CD4-positive, alpha-beta T cell treated with Interleukin-2 at 100 ng/mL for 4 hours (primary cell): ENCODE measurements around the gene NEDD9.
A peak's percentile ranks its signal among the peaks of the same experiment; 100 is the strongest.

Source experiments
- DNase-seq: peaks from one replicate; pipeline ENCODE4 v3.0.0-alpha.2; 2020; ENCODE audit warnings: low spot score

Gene NEDD9

GRCh38 chr6:11260249-11261038, 28.0 kb upstream of the NEDD9 start:
- peak; percentile 48 for DNase-seq

- DNase-seq = peak; percentile 84
Observed at GRCh38 chr6:11258260-11259237, 26.1 kb upstream of the NEDD9 start.

GRCh38 chr6:11255610-11256009, 23.1 kb upstream of the NEDD9 start:
- no peak for DNase-seq

- no peak for DNase-seq
Observed at GRCh38 chr6:11253594-11253993, 21.1 kb upstream of the NEDD9 start.

- no peak for DNase-seq
Observed at GRCh38 chr6:11251553-11252360, 19.3 kb upstream of the NEDD9 start.

- DNase-seq = no peak
Observed at GRCh38 chr6:11250108-11250507, 17.6 kb upstream of the NEDD9 start.

GRCh38 chr6:11248974-11249761, 16.7 kb upstream of the NEDD9 start:
- no peak for DNase-seq

GRCh38 chr6:11246722-11247121, 14.3 kb upstream of the NEDD9 start:
- DNase-seq = no peak

- no peak for DNase-seq
Observed at GRCh38 chr6:11245381-11246256, 13.2 kb upstream of the NEDD9 start.

- DNase-seq = no peak
Observed at GRCh38 chr6:11244387-11245126, 12.1 kb upstream of the NEDD9 start.

GRCh38 chr6:11243861-11244260, 11.4 kb upstream of the NEDD9 start:
- no peak for DNase-seq

- no peak for DNase-seq
Observed at GRCh38 chr6:11242711-11243110, 10.2 kb upstream of the NEDD9 start.

- DNase-seq = no peak
Observed at GRCh38 chr6:11241793-11242201, 9.3 kb upstream of the NEDD9 start.

GRCh38 chr6:11241154-11241792, 8.8 kb upstream of the NEDD9 start:
- no peak for DNase-seq

- no peak for DNase-seq
Observed at GRCh38 chr6:11237956-11238355, 5.5 kb upstream of the NEDD9 start.

- DNase-seq = no peak
Observed at GRCh38 chr6:11237428-11237827, 5.0 kb upstream of the NEDD9 start.

- no peak for DNase-seq
Observed at GRCh38 chr6:11236915-11237314, 4.4 kb upstream of the NEDD9 start.

GRCh38 chr6:11236076-11236750, 3.7 kb upstream of the NEDD9 start:
- DNase-seq = peak; percentile 76

GRCh38 chr6:11235062-11235461, 2.6 kb upstream of the NEDD9 start:
- DNase-seq = no peak
